Erythroblast (primary cell): ENCODE data around the gene COL4A2.

ENCODE experiments used
- GATA1 ChIP-seq: IDR thresholded peaks from 2 replicates; pipeline ENCODE4 v1.6.1; 2011; ENCODE audit warnings: low read depth, mild to moderate bottlenecking, control low read depth, low read length, moderate library complexity
- POLR2A ChIP-seq: IDR thresholded peaks from 2 replicates; pipeline ENCODE4 v1.6.1; 2011; ENCODE audit warnings: mild to moderate bottlenecking, low read length

- TF ChIP-seq POLR2A (no peak), GATA1 (no peak)
Measured at GRCh38 chr13:110416131-110417025, 109.3 kb downstream of the COL4A2 start.
